Measurements from ENCODE around the gene UQCC2. TPM values are rescaled to one million over a fixed set of nuclear protein-coding genes. Genes with fewer than 3 reads are reported as not detected.

Gene UQCC2
- total RNA-seq, 2 experiments from 2014 or later, result 64.9 to 85.3 TPM

- Histone ChIP-seq H3K79me2 (ENCODE audit: insufficient read depth, low read depth, low read length) (no peaks in the 10 kb centered on the region), H3K36me3 (ENCODE audit: insufficient read depth, low read length) (no peaks in the 10 kb centered on the region), H3K9me2 (ENCODE audit: insufficient read depth, low read length) (no peaks in the 10 kb centered on the region), H4K20me1 (ENCODE audit: insufficient read depth, low read length) (no peaks in the 10 kb centered on the region), H3K9me3 (ENCODE audit: low read length) (no peaks in the 10 kb centered on the region), H2AFZ (ENCODE audit: low read length) (no peak overlapping the region), H3K27ac (ENCODE audit: low read depth, low read length, poor library complexity, severe bottlenecking) (no peak overlapping the region), H3K4me1 (ENCODE audit: insufficient read depth, low read length, poor library complexity, severe bottlenecking) (peaks cover 7% of the 10 kb centered on the region), H3K4me2 (ENCODE audit: low read length) (no peak overlapping the region), H3K4me3 (ENCODE audit: low read depth, low read length, poor library complexity, severe bottlenecking) (no peak overlapping the region)
- no peak for DNase-seq (ENCODE audit: low spot score)
- CTCF ChIA-PET (ENCODE audit: unreplicated experiment), result no interaction called here
- POLR2A ChIA-PET, result no interaction called here
- no peak for TF ChIP-seq EZH2phosphoT487 (IDR thresholded peaks at IDR 0.05; ENCODE audit: borderline replicate concordance, low read depth, low read length)
- TF ChIP-seq CTCF (conservative IDR thresholded peaks at IDR 0.05; ENCODE audit: low read length), result no peak
- no TSS peak for BruUV-seq (replicated peaks)
- intact Hi-C loops (cut with micrococcal nuclease; ENCODE audit: unreplicated experiment), result no loop called here
Observed at GRCh38 chr6:33716890-33717632, 5.6 kb upstream of the UQCC2 start.

- Histone ChIP-seq H3K79me2 (ENCODE audit: insufficient read depth, low read depth, low read length) (no peaks in the 10 kb centered on the region), H3K4me3 (ENCODE audit: low read depth, low read length, poor library complexity, severe bottlenecking) (no peak overlapping the region), H4K20me1 (ENCODE audit: insufficient read depth, low read length) (no peaks in the 10 kb centered on the region), H3K4me1 (ENCODE audit: insufficient read depth, low read length, poor library complexity, severe bottlenecking) (peaks cover 10% of the 10 kb centered on the region), H3K36me3 (ENCODE audit: insufficient read depth, low read length) (no peaks in the 10 kb centered on the region), H3K9me3 (ENCODE audit: low read length) (no peaks in the 10 kb centered on the region), H2AFZ (ENCODE audit: low read length) (no peak overlapping the region), H3K4me2 (ENCODE audit: low read length) (no peak overlapping the region), H3K27ac (ENCODE audit: low read depth, low read length, poor library complexity, severe bottlenecking) (no peak overlapping the region), H3K9me2 (ENCODE audit: insufficient read depth, low read length) (no peaks in the 10 kb centered on the region)
- no peak for TF ChIP-seq EZH2phosphoT487 (IDR thresholded peaks at IDR 0.05; ENCODE audit: borderline replicate concordance, low read depth, low read length)
- TF ChIP-seq CTCF (conservative IDR thresholded peaks at IDR 0.05; ENCODE audit: low read length), result no peak
- POLR2A ChIA-PET, result no interaction called here
- CTCF ChIA-PET (ENCODE audit: unreplicated experiment), result no interaction called here
- no TSS peak for BruUV-seq (replicated peaks)
- intact Hi-C loops (cut with micrococcal nuclease; ENCODE audit: unreplicated experiment), result no loop called here
- DNase-seq (ENCODE audit: low spot score), result no peak
Observed at GRCh38 chr6:33716379-33716778, 4.9 kb upstream of the UQCC2 start.

- H3K4me1 ChIP-seq (ENCODE audit: insufficient read depth, low read length, poor library complexity, severe bottlenecking), result peaks cover 22% of the 10 kb centered on the region
- H4K20me1 ChIP-seq (ENCODE audit: insufficient read depth, low read length), result no peaks in the 10 kb centered on the region
- no peaks in the 10 kb centered on the region for H3K9me3 ChIP-seq (ENCODE audit: low read length)
- peaks cover 12% of the 10 kb centered on the region for H3K36me3 ChIP-seq (ENCODE audit: insufficient read depth, low read length)
- no peak overlapping the region for H3K27ac ChIP-seq (ENCODE audit: low read depth, low read length, poor library complexity, severe bottlenecking)
- ChIA-PET CTCF (ENCODE audit: unreplicated experiment) (interaction anchor here (0.5 kb wide), 1 partner anchor 49 kb away, joined by 3 read pairs; no protein-coding TSS in a partner anchor), POLR2A (no interaction called here)
- TF ChIP-seq EZH2phosphoT487 (IDR thresholded peaks at IDR 0.05; ENCODE audit: borderline replicate concordance, low read depth, low read length), result no peak
- TF ChIP-seq CTCF (conservative IDR thresholded peaks at IDR 0.05; ENCODE audit: low read length), result no peak; the same call in 1 of the 2 replicates
- peak; percentile 25 for DNase-seq (ENCODE audit: low spot score)
- no peak overlapping the region for H2AFZ ChIP-seq (ENCODE audit: low read length)
- no peak overlapping the region for H3K4me3 ChIP-seq (ENCODE audit: low read depth, low read length, poor library complexity, severe bottlenecking)
- no peaks in the 10 kb centered on the region for H3K9me2 ChIP-seq (ENCODE audit: insufficient read depth, low read length)
- no TSS peak for BruUV-seq (replicated peaks)
- H3K79me2 ChIP-seq (ENCODE audit: insufficient read depth, low read depth, low read length), result peaks cover 17% of the 10 kb centered on the region
- no peak overlapping the region for H3K4me2 ChIP-seq (ENCODE audit: low read length)
- intact Hi-C loops (cut with micrococcal nuclease; ENCODE audit: unreplicated experiment), result loop anchor here (2.0 to 5.0 kb wide), 3 partner anchors 48 to 318 kb away; no protein-coding TSS in a partner anchor
Observed at GRCh38 chr6:33714385-33715040, 3.0 kb upstream of the UQCC2 start.
